ENCODE data around the gene KCNMB4.
"Not testable (repeated sequence)": the region's sequence is repeated elsewhere in the genome, so short reads cannot be mapped to it uniquely, and the experiment has no call there.

Gene KCNMB4

DNA sequence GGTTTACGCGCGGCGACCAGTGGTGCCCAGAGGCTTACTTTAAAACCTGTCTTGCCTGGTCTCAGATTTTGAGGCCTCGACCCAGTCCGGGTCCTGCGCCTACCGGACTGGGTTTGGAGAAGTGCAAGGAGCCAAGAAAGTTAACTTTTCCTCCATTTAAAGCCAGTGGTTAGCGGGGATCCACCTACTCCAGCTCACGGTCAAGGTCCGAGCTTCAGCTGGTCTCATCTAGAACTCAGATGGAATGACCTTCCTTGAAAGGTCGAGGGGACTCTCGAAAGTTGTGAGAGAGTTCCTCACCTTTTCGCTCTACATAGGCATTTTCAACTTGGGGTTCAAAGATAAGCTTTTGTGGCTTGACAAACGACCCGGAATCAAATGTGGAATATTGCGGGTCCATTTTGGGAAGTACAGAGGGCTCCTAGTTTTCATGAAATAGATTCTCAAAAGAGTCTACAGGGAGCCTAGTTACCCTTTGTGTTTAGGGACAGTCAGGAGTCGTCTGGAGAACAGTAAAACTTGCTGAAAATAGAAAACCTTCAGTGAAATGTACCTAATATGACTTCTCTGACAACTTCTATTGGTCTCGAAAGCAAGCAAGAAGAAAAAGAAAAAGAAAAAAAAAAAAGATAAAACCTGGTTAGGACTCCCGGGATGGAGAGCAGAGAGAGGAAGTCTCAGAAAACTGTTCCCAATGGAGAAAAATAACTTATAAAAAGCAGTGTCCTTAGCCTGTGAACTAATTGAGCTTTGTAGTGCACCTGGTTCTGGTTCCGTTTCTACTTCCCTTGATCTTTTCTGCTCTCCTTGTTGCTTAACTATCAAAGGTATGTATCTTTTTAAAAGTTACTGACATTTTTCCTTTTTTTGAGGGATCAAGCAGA, 1.4 kb downstream of the KCNMB4 start:
- DNase-seq (ENCODE audit: insufficient read length, low spot score) (no peak), FAIRE-seq (no peak)

DNA sequence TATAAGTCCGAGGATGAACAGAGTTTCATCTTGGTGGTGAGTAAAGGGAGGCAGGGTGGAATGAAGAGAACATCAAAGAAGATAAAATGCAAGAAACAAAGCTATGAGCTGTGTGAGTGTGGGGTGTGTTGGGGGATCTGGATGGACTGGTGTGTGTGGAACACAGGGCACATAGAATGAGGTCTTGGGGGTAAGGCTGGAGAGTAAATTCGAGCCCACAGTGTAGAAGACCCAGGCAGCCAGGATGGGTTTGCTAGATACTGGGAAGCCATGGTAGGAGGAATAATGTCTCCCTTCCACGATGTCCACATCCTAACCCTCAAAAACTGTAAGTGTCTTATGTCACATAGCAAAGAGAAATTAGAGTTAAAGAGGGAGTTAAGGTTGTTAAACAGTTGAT, 6.8 kb downstream of the KCNMB4 start:
- DNase-seq (ENCODE audit: insufficient read length, low spot score) (no peak), FAIRE-seq (no peak)

DNA sequence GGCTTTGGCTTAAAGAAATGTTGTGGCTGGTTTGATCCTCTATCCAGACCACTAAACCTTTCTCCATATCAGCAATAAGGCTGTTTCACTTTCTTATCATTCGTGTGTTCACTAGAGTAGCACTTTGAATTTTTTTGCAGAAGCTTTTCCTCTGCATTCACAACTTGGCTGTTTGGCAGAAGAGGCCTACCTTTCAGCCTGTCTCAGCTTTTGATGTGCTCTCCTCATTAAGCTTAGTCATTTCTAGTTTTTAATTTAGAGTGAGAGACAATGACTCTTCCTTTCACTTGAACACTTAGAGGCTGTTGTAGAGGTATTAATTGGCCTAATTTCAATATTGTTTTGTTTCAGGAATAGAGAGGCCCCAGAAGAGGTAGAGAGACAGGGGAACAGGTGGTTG, 13.8 kb downstream of the KCNMB4 start:
- DNase-seq (ENCODE audit: insufficient read length, low spot score) (no peak), FAIRE-seq (no peak)

DNA sequence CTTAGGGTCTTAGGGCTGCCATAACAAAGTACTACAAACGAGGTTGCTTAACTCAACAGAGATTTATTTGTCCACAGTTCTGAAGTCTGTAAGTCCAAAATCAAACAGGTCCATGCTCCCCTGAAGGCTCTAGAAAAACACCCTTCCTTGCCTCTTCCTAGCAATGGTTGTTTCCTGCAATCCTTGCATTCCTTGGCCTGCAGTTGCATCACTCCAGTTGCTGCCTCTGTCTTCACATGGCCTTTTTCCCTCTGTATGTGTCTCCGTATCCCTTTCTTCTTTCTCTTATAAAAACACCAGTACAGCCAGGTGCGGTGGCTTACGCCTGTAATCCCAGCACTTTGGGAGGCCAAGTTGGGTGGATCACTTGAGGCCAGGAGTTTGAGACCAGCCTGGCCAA, 17.4 kb downstream of the KCNMB4 start:
- no peak for FAIRE-seq
- no peak for DNase-seq (ENCODE audit: insufficient read length, low spot score)

DNA sequence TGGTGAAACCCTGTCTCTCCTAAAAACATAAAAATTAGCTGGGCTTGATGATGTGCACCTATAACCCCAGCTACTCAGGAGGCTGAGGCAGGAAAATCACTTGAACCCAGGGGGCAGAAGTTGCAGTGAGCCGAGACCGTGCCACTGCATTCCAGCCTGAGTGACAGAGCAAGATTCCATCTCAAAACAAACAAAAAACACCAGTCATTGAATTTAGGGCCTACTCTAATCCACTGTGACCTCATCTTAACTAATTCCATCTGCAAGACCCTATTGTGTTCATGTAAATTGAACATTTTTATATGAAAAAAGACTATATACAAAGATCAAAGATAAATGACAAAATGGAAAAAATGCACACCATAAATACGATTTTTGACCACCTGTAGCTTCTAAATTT, 17.8 kb downstream of the KCNMB4 start:
- FAIRE-seq (no peak), DNase-seq (ENCODE audit: insufficient read length, low spot score) (no peak)

DNA sequence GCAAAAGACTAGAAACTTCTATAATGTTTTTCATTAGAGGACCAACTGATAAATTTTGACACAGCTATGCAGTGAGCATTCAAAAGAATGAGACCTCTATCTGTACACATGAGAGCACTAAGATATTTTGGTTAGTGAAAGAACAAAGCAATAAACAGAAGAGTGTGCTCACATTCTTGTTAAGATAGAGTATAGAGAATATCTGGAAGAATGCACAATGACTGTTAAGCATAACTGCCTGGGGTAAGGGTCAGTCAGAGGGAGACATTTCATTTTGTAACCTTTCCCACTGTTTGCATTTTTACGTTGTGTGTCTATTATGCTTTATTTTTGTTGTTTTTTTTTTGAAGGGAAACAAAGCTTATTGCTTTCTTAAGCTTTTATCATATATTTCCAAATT, 20.7 kb downstream of the KCNMB4 start:
- no peak for FAIRE-seq
- DNase-seq (ENCODE audit: insufficient read length, low spot score), result no peak

DNA sequence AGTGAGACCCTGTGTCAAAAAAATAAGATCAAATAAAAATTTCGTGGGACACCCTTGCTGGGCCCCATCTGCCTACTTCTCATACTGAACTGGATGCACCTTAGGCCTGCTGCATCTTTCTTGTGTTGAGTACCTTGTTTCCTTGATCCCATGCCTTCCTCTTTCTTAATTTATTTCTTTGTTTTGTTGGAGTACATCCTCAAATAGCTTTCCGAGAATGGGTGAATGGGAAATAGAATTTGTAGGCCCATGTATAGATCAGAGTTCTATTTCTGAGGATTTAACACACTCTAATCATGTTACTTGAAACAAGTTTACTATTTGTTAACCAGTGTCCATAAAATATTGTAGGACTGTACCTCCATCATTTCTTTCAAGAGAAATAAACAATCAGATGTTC, 23.6 kb downstream of the KCNMB4 start:
- FAIRE-seq (no peak), DNase-seq (ENCODE audit: insufficient read length, low spot score) (no peak)

DNA sequence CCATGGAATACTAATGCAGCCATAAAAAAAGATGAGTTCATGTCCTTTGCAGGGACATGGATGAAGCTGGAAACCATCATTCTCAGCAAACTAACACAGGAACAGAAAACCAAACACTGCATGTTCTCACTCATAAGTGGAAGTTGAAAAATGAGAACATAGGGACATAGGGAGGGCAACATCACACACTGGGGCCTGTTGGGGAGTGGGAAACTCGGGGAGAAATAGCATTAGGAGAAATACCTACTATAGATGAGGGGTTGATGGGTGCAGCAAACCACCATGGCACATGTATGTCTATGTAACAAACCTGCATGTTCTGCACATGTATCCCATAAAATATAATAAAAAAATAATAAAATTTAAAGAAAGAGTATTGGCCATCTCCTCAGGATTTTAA, 26.5 kb downstream of the KCNMB4 start:
- not testable (repeated sequence) for DNase-seq (ENCODE audit: insufficient read length, low spot score); FAIRE-seq

DNA sequence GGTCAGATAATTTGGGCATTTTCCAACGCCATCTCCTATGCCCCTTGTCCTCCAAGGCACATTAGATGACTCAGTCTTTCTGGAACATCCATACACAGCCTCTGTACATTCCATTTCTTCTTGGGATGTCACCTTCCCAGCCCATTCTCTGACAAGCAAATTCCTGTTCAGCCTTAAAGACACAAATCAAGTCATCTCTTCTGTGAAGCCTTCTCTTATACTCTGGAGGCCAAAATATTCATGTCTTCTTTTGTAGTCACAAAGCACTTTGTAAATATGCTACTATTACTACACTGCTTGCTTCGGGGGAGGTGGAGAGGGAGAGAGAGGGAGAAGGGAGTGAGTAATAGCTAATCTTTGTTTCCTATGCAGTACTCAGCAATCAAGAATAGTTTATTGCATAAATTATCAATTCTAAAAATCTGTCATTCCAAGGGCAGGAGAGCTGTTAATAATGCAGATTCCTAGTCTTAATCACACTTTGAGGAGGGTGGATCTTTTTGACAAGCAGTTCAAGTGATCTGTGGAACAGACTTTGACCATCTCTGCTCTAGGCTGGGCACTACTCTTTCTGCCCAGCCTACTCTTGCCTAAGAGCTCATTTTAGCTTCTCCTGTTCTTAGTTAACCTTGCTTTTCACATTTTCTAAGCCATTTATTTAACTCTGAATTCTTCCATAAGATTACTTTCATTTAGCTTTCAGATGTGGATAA, 27.9 kb downstream of the KCNMB4 start:
- no peak for DNase-seq (ENCODE audit: insufficient read length, low spot score)
- no peak for FAIRE-seq

DNA sequence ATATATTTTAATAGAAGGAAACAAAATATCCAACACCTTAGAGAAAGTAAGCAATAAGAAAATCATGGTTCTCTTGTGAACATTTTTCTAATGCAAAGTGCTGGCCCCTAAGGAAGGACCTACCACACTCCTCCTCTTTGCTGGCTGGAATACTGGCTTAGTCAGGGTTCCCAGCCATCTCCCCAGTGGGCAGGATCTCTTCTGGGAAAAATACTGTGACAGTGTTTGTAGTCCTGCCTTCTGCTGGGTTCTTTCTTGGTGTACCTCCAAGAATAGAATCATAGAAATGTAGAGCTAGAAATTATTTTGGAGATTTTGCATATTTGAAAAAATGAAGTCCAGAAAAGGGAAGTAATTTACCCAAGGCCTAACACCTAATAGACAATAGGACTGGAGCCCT, 31.9 kb downstream of the KCNMB4 start:
- no peak for FAIRE-seq
- DNase-seq (ENCODE audit: insufficient read length, low spot score), result no peak

DNA sequence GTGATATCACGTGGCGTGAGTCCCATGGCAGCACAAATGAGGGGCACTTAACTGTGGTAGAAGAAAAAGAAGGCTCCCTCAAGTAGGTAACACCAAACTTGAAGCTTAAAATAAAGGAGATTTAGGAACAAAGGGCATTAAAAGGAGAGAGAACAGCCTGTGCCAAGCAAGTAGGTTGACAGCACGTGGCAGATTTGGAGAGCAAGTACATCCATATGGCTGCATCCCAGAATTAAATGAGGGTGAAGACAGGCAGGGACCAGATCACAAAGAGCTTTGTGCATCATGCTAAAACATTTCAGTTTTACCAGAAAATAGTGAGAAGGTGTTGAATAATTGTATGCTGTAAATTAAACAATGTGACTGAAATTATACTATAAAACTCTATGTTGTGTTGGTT, 32.8 kb downstream of the KCNMB4 start:
- DNase-seq (ENCODE audit: insufficient read length, low spot score) (no peak), FAIRE-seq (no peak)

DNA sequence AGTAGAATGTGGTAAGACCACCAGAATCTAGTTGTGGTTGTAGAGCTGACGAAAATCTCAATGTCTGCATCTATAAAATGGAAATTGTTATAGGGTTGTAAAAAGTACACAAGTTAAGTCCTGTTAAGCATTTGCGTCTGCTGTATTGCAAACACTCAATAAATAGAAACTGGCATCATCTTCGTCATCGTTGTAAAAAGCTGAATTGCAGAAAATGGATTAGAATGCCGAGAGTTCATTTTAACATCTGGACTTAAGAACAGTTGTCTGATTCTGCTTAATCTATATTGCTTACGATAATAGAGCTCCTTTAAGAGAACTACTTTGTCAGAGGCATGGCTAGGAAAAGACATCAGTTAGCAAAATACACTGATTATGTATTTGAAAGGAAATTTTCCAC, 33.2 kb downstream of the KCNMB4 start:
- FAIRE-seq (no peak), DNase-seq (ENCODE audit: insufficient read length, low spot score) (no peak)

DNA sequence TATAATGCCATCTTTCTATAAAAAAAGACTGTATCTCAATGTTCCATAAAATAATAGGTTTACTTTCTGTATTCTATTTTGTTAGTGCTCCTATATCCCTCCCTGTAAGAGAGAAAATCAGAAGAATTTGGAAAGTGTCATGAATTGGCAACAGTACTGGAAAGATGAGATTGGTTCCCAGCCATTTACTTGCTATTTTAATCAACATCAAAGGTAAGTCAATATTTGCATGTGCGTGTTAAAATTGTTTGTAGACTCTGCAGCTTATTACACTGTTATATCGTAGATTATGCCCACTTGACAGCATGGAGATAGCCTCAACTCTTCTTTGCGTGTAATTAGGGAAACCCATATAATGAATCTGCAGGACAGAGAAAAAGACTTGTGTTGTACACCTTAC, 34.0 kb downstream of the KCNMB4 start:
- FAIRE-seq (no peak), DNase-seq (ENCODE audit: insufficient read length, low spot score) (no peak)

DNA sequence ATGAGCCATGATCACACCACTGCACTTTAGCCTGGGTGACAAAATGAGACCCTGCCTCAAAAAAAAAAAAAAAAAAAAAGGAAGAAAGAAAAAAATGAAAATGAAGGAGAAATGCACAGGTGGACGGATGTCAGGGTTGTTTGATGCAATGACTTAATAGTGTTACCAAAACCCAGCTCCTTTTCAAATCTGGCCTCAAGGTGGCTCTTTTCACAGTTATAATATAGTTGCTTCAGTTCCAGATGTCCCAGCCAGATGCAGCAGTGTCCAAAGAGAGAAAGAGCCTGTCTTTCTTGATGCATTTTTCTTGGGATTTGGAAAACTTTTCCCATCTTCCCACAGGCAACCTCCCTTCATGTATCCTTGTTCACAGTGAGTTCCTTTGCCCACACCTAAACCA, 36.5 kb downstream of the KCNMB4 start:
- DNase-seq (ENCODE audit: insufficient read length, low spot score) (no peak), FAIRE-seq (no peak)

DNA sequence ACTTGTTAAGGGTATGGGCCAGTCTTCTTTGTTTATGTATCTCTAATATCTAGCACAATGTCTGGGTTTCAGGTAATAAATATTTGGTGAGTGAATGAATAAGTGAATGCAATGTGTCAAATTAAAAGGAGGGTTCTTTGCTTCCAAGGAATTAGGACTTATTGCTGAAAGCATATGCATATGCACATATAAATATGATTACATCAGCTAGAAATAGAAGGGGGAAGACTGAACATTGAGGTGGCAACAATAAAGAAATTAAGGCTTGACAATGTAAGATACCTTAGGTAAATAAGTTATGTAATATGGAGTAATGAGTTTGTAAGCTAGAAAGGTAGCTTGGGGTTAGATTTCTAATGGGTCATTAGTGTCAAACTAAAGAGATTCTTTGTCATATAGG, 37.7 kb downstream of the KCNMB4 start:
- DNase-seq (ENCODE audit: insufficient read length, low spot score) (no peak), FAIRE-seq (no peak)

DNA sequence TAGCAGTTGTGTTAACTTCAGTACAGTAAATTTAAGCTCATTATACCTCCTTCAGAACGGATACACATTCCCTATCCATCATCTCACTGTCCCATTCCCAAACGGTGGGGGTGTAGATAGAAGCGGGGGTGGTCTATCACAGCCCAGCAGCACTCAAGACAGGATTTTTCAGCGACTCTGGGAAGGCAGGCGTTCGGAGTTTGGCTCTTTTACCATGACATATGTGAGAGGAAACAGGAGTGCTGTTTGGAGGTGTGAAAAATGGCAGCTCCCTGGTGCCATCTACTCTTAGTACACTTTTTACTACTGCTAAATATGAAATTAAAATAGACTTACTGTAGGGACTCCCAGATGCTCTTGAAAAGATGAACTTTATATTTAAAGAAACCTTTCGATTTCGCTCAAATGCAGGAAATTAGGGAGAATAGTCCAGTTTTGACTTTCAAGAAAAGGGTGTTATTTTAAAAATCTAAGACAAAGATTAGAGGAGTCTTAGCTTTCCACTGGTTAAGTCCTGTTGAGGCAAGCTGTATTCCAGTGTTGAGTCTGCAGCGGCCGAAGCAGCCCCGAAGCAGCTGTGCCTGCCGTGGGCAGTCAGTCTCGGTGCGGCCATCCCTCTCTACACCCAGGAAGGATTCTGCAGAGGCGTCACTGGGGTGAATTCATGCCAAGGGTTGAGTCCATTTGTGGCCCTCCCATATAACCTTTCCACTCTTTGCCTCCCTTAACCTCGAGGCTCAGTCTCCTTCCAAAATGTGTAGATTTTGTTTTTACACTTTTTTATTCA, 42.1 kb downstream of the KCNMB4 start:
- FAIRE-seq, result no peak
- no peak for DNase-seq (ENCODE audit: insufficient read length, low spot score)

DNA sequence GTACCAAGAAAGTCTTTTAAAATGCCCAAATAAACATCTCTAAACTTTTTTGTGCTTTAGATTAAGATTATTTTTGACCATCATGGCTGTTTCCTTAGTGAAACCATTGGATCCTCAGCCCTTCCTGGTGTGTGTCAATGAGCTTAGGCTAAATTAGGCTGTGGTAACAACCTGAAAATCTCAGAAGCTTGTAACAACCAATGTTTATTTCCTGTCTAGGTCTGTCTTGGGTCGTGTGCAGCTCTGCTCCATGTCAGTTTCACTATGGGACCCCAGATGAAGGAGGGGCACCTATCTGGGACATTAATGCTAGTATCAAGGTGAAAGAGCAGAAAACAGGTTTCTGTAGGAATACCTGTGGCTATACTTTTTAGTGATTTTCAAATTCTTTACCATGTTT, 49.9 kb downstream of the KCNMB4 start:
- DNase-seq (ENCODE audit: insufficient read length, low spot score), result no peak
- FAIRE-seq, result no peak

DNA sequence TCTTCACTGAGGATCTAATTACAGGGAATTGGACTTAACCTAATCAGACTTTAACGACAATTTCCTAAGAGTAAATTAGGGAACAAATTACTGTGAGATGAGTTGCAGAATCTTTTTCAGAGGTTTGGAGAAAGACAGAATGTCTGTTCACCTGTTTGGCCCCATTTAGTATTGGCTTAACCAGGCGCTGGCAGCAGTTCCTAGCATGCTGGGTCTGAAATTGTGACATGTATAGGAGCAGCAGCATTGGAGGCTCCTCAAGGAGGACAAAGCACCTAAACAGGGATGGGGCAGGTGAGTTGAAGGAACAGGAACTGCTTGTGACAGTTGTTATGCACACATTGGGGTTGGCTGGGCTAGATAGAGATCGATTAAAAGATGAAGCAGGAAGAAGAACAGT, 51.0 kb downstream of the KCNMB4 start:
- DNase-seq (ENCODE audit: insufficient read length, low spot score) (no peak), FAIRE-seq (no peak)

DNA sequence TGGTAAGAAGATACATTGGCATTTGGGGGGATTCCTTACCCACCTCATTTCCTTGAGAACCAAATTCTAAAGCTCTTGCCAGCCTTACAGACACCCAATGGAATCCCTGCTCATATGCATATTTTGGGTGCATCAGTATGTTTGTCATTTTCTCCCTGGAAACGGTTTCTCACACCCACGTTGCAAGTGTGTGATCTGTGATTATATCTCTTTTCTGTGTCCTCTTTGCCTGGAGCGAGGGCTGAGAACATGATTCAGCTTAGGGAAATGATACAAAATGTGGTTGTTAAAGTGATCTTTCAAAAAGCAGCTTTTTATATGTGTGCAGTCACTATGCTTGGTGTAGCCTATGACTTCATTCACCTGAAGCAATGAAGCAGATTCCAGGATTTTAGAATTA, 52.0 kb downstream of the KCNMB4 start:
- DNase-seq (ENCODE audit: insufficient read length, low spot score) (no peak), FAIRE-seq (no peak)

DNA sequence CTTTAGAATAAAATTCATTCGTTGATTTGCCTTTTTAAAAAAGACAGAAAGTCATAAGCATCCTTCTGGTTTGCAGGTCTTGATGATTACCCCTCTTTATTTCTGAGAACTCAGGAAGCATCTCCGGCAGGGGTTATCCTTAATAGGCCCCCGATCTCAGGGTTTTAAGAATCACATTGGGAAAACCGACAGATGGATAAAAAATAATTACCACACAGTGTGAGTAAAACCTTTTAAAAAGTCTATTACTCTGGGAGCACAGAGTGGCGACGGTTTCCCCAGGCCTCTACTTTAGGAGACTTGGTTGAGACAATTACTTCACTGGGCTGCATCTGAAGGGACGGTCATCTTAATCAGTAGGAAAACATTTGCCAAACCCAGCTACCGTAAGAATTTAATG, 56.5 kb downstream of the KCNMB4 start:
- no peak for FAIRE-seq

DNA sequence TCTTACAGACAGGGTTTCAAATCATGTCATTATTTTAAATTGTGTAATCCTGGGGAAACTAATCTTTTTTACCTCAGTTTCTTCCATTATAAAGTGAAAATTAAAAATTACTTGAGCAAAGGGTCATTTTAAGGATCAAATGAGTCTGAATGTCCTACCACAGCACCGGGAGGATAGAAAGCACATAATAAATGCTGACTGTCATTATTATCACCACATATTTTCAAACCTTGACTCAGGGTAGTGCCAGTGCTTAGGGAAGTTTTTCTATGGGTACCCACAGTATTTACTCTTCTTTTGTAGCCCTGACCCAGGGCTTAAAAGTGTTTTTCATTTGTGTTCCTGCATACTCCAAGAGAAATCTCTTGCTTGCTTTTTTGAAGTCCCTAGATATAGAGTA, 60.5 kb downstream of the KCNMB4 start:
- DNase-seq (ENCODE audit: insufficient read length, low spot score) (no peak), FAIRE-seq (no peak)

More for the DNA sequence above, 56.5 kb downstream of the KCNMB4 start:
- DNase-seq (ENCODE audit: insufficient read length, low spot score), result no peak

DNA sequence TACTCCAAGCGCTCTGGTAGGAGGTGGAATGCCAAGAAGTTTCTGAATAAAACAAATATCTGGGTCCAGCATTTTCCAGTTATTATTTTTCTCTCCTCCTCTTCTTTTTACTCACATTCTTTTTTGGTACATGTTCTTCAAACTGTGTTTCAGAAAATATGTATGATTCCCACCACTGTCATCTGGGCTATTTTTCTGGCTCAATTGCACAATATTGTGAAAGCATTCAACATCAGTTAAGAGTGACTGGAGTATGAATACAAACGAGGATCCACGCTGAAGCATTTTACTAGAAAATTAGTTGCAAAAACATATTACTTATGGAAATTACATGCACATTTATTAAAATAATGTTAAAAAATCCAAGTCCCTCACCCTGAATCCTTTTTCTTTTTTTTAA, 61.5 kb downstream of the KCNMB4 start:
- DNase-seq (ENCODE audit: insufficient read length, low spot score) (no peak), FAIRE-seq (no peak)
